Activated T-helper 1 cell treated with anti-CD3 and anti-CD28 coated beads, Interleukin-2, amount 50 U/mL, for 16 hours (primary cell): ENCODE data around the gene ARTN.

Experiments
- DNase-seq, 2 donors: peaks; one replicate each; pipeline ENCODE4 v3.0.0-alpha.2; 2020; ENCODE audit warnings: low read depth in 1 of 2, low spot score in 1 of 2

Gene ARTN

GRCh38 chr1:43947061-43947873 is 13.7 kb downstream of the ARTN start:
- DNase-seq: no peak

GRCh38 chr1:43947874-43948437 is 14.4 kb downstream of the ARTN start:
- no peak for DNase-seq

GRCh38 chr1:43949678-43950077 is 16.1 kb downstream of the ARTN start:
- no peak for DNase-seq

- no peak for DNase-seq
Measured at GRCh38 chr1:43951021-43951985, 17.7 kb downstream of the ARTN start.

- no peak for DNase-seq
Measured at GRCh38 chr1:43952731-43953346, 19.2 kb downstream of the ARTN start.

GRCh38 chr1:43953361-43953760 is 19.8 kb downstream of the ARTN start:
- no peak for DNase-seq

- DNase-seq: no peak
Measured at GRCh38 chr1:43954036-43954435, 20.4 kb downstream of the ARTN start.

GRCh38 chr1:43956234-43956633 is 22.6 kb downstream of the ARTN start:
- no peak for DNase-seq

- DNase-seq: no peak
Measured at GRCh38 chr1:43957407-43958040, 23.9 kb downstream of the ARTN start.

GRCh38 chr1:43958351-43959255 is 25.0 kb downstream of the ARTN start:
- no peak for DNase-seq

GRCh38 chr1:43960798-43961197 is 27.2 kb downstream of the ARTN start:
- DNase-seq: no peak

- DNase-seq: no peak
Measured at GRCh38 chr1:43961692-43962091, 28.1 kb downstream of the ARTN start.

- no peak for DNase-seq
Measured at GRCh38 chr1:43962324-43962723, 28.7 kb downstream of the ARTN start.

- no peak for DNase-seq
Measured at GRCh38 chr1:43963006-43963405, 29.4 kb downstream of the ARTN start.

- no peak for DNase-seq
Measured at GRCh38 chr1:43963890-43964289, 30.3 kb downstream of the ARTN start.

- DNase-seq: no peak
Measured at GRCh38 chr1:43965316-43965715, 31.7 kb downstream of the ARTN start.

GRCh38 chr1:43968348-43968948 is 34.8 kb downstream of the ARTN start:
- no peak for DNase-seq

GRCh38 chr1:43969416-43969745 is 35.8 kb downstream of the ARTN start:
- no peak for DNase-seq

- DNase-seq: peak; percentile 90 to 91
Measured at GRCh38 chr1:43969746-43970466, 36.3 kb downstream of the ARTN start, which contains the start of gene DPH2. Gene DPH2, plus strand, starts transcription at chr1:43970010. Its CDS starts 166 bp downstream, at chr1:43970176.
